ENCODE results near the gene GPR151.

DNA sequence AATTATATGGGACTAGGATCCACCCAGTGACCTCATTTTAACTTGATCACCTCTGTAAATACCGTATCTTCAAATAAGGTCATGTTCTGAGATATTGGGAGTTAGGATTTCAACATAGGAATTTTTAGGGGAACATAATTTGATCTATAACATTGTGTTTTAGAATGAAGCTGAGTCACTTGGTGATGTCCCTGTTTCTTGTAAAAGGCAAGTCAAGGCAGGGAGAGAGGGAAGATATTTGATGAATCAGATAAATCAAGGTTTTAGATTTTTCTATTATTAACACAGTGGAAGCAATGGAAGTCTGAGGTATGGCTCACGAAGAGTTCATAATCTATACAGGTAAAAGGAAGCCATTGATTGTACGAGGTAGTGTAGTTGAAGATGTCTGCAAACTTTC lies 11.8 kb upstream of the GPR151 start:
- TF ChIP-seq, protein P1, sequence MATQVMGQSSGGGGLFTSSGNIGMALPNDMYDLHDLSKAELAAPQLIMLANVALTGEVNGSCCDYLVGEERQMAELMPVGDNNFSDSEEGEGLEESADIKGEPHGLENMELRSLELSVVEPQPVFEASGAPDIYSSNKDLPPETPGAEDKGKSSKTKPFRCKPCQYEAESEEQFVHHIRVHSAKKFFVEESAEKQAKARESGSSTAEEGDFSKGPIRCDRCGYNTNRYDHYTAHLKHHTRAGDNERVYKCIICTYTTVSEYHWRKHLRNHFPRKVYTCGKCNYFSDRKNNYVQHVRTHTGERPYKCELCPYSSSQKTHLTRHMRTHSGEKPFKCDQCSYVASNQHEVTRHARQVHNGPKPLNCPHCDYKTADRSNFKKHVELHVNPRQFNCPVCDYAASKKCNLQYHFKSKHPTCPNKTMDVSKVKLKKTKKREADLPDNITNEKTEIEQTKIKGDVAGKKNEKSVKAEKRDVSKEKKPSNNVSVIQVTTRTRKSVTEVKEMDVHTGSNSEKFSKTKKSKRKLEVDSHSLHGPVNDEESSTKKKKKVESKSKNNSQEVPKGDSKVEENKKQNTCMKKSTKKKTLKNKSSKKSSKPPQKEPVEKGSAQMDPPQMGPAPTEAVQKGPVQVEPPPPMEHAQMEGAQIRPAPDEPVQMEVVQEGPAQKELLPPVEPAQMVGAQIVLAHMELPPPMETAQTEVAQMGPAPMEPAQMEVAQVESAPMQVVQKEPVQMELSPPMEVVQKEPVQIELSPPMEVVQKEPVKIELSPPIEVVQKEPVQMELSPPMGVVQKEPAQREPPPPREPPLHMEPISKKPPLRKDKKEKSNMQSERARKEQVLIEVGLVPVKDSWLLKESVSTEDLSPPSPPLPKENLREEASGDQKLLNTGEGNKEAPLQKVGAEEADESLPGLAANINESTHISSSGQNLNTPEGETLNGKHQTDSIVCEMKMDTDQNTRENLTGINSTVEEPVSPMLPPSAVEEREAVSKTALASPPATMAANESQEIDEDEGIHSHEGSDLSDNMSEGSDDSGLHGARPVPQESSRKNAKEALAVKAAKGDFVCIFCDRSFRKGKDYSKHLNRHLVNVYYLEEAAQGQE (IDR thresholded peaks at IDR 0.05; ENCODE audit: insufficient replicate concordance, low read depth): no peak
- TF ChIP-seq CTCF (IDR thresholded peaks at IDR 0.05; ENCODE audit: insufficient read depth, low read length) (no peak), POLR2AphosphoS5 (IDR thresholded peaks at IDR 0.05; ENCODE audit: low read depth) (no peak), GABPA (IDR thresholded peaks at IDR 0.05; ENCODE audit: low read depth) (no peak), SPI1 (IDR thresholded peaks at IDR 0.05; ENCODE audit: borderline replicate concordance, low read depth) (no peak)
